MM.1S (cell line): ENCODE data around the gene TTC1.

Source experiments
- DNase-seq: peaks from one replicate; pipeline ENCODE4 v3.0.0-alpha.2; 2015
- H2AFZ ChIP-seq: fragments of 300-600 bp; sonication (generic); 2 replicates; pipeline ENCODE4 v1.6.0; 2016; ENCODE audit warnings: antibody characterized with exemption, low read length
- H3F3A ChIP-seq: fragments of 300-600 bp; sonication (generic); 2 replicates; pipeline ENCODE4 v1.6.1; 2016; ENCODE audit warnings: mild to moderate bottlenecking, antibody characterized with exemption, low read length, moderate library complexity, mixed read lengths; ENCODE audit not compliant: insufficient read depth
- H3K27ac ChIP-seq: fragments of 300-600 bp; sonication (generic); 2 replicates; pipeline ENCODE4 v1.5.1; 2016; ENCODE audit warnings: mild to moderate bottlenecking, low read length
- H3K27me3 ChIP-seq: fragments of 300-600 bp; sonication (generic); replicated peaks from 2 replicates; pipeline ENCODE4 v1.6.0; 2016; ENCODE audit warnings: low read length; ENCODE audit not compliant: insufficient read depth
- H3K36me3 ChIP-seq: fragments of 300-600 bp; sonication (generic); replicated peaks from 2 replicates; pipeline ENCODE4 v1.6.1; 2016; ENCODE audit warnings: mild to moderate bottlenecking, low read length, mixed read lengths; ENCODE audit not compliant: insufficient read depth
- H3K4me1 ChIP-seq: fragments of 300-600 bp; sonication (generic); 2 replicates; pipeline ENCODE4 v1.6.1; 2016; ENCODE audit warnings: low read length, mixed read lengths
- H3K4me2 ChIP-seq: fragments of 300-600 bp; sonication (generic); 2 replicates; pipeline ENCODE4 v1.6.0; 2016; ENCODE audit warnings: low read depth, low read length
- H3K4me3 ChIP-seq: fragments of 300-600 bp; sonication (generic); 2 replicates; pipeline ENCODE4 v1.5.1; 2016; ENCODE audit warnings: low read length, mixed read lengths
- H3K79me2 ChIP-seq: fragments of 300-600 bp; sonication (generic); 2 replicates; pipeline ENCODE4 v1.6.1; 2016; ENCODE audit warnings: mixed run types, low read length, mixed read lengths
- H3K9ac ChIP-seq: fragments of 300-600 bp; sonication (generic); 2 replicates; pipeline ENCODE4 v1.6.1; 2016; ENCODE audit warnings: low read length, mixed read lengths
- H3K9me2 ChIP-seq: fragments of 300-600 bp; sonication (generic); replicated peaks from 2 replicates; pipeline ENCODE4 v1.6.1; 2016; ENCODE audit warnings: mild to moderate bottlenecking, low read length, mixed read lengths; ENCODE audit not compliant: insufficient read depth
- H3K9me3 ChIP-seq: fragments of 300-600 bp; sonication (generic); replicated peaks from 2 replicates; pipeline ENCODE4 v1.6.1; 2016; ENCODE audit warnings: mild to moderate bottlenecking, low read length, mixed read lengths; ENCODE audit not compliant: insufficient read depth
- H4K20me1 ChIP-seq: fragments of 300-600 bp; sonication (generic); 2 replicates; pipeline ENCODE4 v1.6.1; 2016; ENCODE audit warnings: mild to moderate bottlenecking, low read length, moderate library complexity, mixed read lengths; ENCODE audit not compliant: insufficient read depth
- CTCF ChIP-seq: fragments of 300-600 bp; sonication (generic); IDR thresholded peaks from 2 replicates; pipeline ENCODE4 v1.5.1; 2016; ENCODE audit warnings: antibody characterized with exemption, low read length, mixed read lengths
- EZH2 ChIP-seq: fragments of 300-600 bp; sonication (generic); optimal IDR thresholded peaks from 2 replicates; pipeline ENCODE3; 2017; ENCODE audit warnings: low read depth, mild to moderate bottlenecking, antibody characterized with exemption, low read length, mixed read lengths
- EZH2phosphoT487 ChIP-seq: fragments of 300-600 bp; sonication (generic); IDR thresholded peaks from 2 replicates; pipeline ENCODE4 v1.6.1; 2018; ENCODE audit warnings: antibody characterized with exemption, low read length

Gene TTC1

GRCh38 chr5:160039810-160040470, 31.0 kb downstream of the TTC1 start:
- H3K9ac ChIP-seq = no peak overlapping the region
- no peaks in the 10 kb centered on the region for H3K79me2 ChIP-seq
- H3F3A ChIP-seq = no peaks in the 10 kb centered on the region
- H3K9me3 ChIP-seq = no peaks in the 10 kb centered on the region
- H4K20me1 ChIP-seq = no peaks in the 10 kb centered on the region
- no peak overlapping the region for H2AFZ ChIP-seq
- no peak for TF ChIP-seq CTCF
- TF ChIP-seq EZH2phosphoT487 = no peak
- no peak for TF ChIP-seq EZH2
- no peaks in the 10 kb centered on the region for H3K27me3 ChIP-seq
- H3K4me1 ChIP-seq = no peaks in the 10 kb centered on the region
- no peak overlapping the region for H3K4me3 ChIP-seq
- no peaks in the 10 kb centered on the region for H3K36me3 ChIP-seq
- H3K9me2 ChIP-seq = no peaks in the 10 kb centered on the region
- no peak overlapping the region for H3K4me2 ChIP-seq
- no peak overlapping the region for H3K27ac ChIP-seq
- no peak for DNase-seq

DNA sequence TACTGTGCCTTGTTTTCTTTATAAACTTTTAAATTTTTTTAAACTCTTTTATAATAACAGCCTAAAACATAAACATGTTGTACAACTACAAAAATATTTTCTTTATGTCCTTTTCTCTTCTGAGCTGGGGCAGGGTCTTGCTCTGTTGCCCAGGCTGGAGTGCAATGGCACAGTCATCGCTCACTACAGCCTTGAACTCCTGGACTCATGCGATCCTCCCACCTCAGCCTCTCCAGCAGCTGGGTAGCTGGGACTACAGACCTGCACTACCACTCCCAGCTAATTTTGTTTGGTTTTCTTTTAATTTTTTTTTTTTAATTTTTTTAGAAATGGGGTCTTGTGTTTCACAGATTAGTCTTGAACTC, 31.5 kb downstream of the TTC1 start:
- Histone ChIP-seq H3K9me2 (no peaks in the 10 kb centered on the region), H3K36me3 (no peaks in the 10 kb centered on the region), H3K79me2 (no peaks in the 10 kb centered on the region), H3K4me3 (no peak overlapping the region), H3F3A (no peaks in the 10 kb centered on the region), H3K27me3 (no peaks in the 10 kb centered on the region), H2AFZ (no peak overlapping the region), H3K27ac (no peak overlapping the region), H4K20me1 (no peaks in the 10 kb centered on the region), H3K9me3 (no peaks in the 10 kb centered on the region), H3K4me2 (no peak overlapping the region), H3K9ac (no peak overlapping the region), H3K4me1 (no peaks in the 10 kb centered on the region)
- TF ChIP-seq EZH2 (no peak), EZH2phosphoT487 (no peak), CTCF (no peak)
- no peak for DNase-seq

DNA sequence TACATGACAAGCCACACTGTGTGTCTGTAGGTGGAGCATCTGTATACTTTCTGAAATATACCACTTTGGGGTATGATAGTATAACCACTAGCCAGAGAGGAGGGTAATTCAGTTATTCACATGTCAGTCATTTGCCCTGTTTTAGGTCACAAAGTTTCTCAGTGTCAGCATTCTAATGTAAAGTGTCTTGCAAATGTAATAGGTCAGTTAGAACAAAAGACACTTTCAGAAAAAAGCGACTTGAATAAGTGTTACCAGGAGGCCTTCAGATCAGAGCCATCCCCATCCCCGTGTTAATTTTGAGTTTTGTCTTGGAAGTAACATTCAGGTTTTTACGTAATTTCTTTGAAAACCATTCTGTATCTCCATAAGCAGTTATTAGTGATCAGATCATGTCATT, 33.7 kb downstream of the TTC1 start:
- Histone ChIP-seq H3K79me2 (no peaks in the 10 kb centered on the region), H3K36me3 (no peaks in the 10 kb centered on the region), H4K20me1 (no peaks in the 10 kb centered on the region), H3K9me2 (no peaks in the 10 kb centered on the region), H3F3A (no peaks in the 10 kb centered on the region), H3K4me2 (no peak overlapping the region), H3K4me1 (no peaks in the 10 kb centered on the region), H3K4me3 (no peak overlapping the region), H3K9ac (no peak overlapping the region), H3K27me3 (no peaks in the 10 kb centered on the region), H3K9me3 (no peaks in the 10 kb centered on the region), H2AFZ (no peak overlapping the region), H3K27ac (no peak overlapping the region)
- no peak for DNase-seq
- TF ChIP-seq EZH2 (no peak), EZH2phosphoT487 (no peak), CTCF (no peak)
